ENCODE data around the gene AMMECR1L.
"Not testable (repeated sequence)": the region's sequence is repeated elsewhere in the genome, so short reads cannot be mapped to it uniquely, and the experiment has no call there.

The AMMECR1L gene

GRCh38 chr2:127885780-127886592 is at the start of gene AMMECR1L:
AMMECR1L (minus strand) TSS chr2:127885956; CDS start chr2:127874234, 11,722 bp downstream.
- H3K27ac Mint-ChIP-seq, result peak within 1 kb of the TSS; percentile 95
- peaks cover 34% of the 10 kb centered on the region for H3K36me3 Mint-ChIP-seq (ENCODE audit: low read depth)
- H3K4me1 Mint-ChIP-seq (ENCODE audit: low read depth), result peaks cover 53% of the 10 kb centered on the region
- H3K27me3 Mint-ChIP-seq, H3K9me3 Mint-ChIP-seq: not testable (repeated sequence)
- H3K4me3 Mint-ChIP-seq, result peak within 1 kb of the TSS; percentile 96

GRCh38 chr2:127935337-127935736 is 49.6 kb upstream of the AMMECR1L start:
- no peak overlapping the region for H3K4me3 Mint-ChIP-seq
- no peaks in the 10 kb centered on the region for H3K9me3 Mint-ChIP-seq
- H3K36me3 Mint-ChIP-seq (ENCODE audit: low read depth), result no peaks in the 10 kb centered on the region
- H3K27me3 Mint-ChIP-seq, result no peaks in the 10 kb centered on the region
- no peaks in the 10 kb centered on the region for H3K4me1 Mint-ChIP-seq (ENCODE audit: low read depth)
- H3K27ac Mint-ChIP-seq, result no peak overlapping the region

GRCh38 chr2:127932199-127932876 is 46.6 kb upstream of the AMMECR1L start:
- no peak overlapping the region for H3K27ac Mint-ChIP-seq
- H3K4me3 Mint-ChIP-seq, result no peak overlapping the region

GRCh38 chr2:127929449-127929848 is 43.7 kb upstream of the AMMECR1L start:
- Mint-ChIP-seq H3K27me3 (no peaks in the 10 kb centered on the region), H3K27ac (no peak overlapping the region), H3K9me3 (no peaks in the 10 kb centered on the region), H3K4me3 (no peak overlapping the region), H3K4me1 (ENCODE audit: low read depth) (no peaks in the 10 kb centered on the region), H3K36me3 (ENCODE audit: low read depth) (no peaks in the 10 kb centered on the region)

More at GRCh38 chr2:127932199-127932876, 46.6 kb upstream of the AMMECR1L start:
- Mint-ChIP-seq H3K36me3 (ENCODE audit: low read depth) (no peaks in the 10 kb centered on the region), H3K9me3 (no peaks in the 10 kb centered on the region), H3K27me3 (no peaks in the 10 kb centered on the region), H3K4me1 (ENCODE audit: low read depth) (no peaks in the 10 kb centered on the region)

GRCh38 chr2:127927384-127927783 is 41.6 kb upstream of the AMMECR1L start:
- Mint-ChIP-seq H3K36me3 (ENCODE audit: low read depth) (no peaks in the 10 kb centered on the region), H3K27me3 (no peaks in the 10 kb centered on the region), H3K27ac (no peak overlapping the region), H3K4me3 (no peak overlapping the region), H3K4me1 (ENCODE audit: low read depth) (no peaks in the 10 kb centered on the region), H3K9me3 (no peaks in the 10 kb centered on the region)

DNA sequence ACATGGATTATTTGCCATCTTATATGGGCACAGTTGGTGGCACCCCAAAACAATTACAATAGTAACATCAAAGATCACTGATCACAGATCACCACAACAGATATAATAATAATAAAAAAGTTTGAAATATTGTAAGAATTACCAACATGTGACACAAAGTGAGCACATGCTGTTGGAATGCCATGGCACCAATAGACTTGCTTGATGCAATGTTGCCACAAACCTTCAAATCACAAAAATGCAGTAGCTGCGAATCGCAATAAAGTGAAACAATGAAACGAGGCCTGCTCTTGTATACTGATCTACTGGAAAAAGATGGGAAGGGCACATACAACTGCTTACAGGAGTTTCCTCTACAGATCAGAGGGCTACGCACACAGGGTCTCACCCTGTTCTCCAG is 32.2 kb upstream of the AMMECR1L start:
- Mint-ChIP-seq H3K9me3 (no peaks in the 10 kb centered on the region), H3K27ac (no peak overlapping the region), H3K27me3 (no peaks in the 10 kb centered on the region), H3K4me3 (no peak overlapping the region), H3K36me3 (ENCODE audit: low read depth) (no peaks in the 10 kb centered on the region), H3K4me1 (ENCODE audit: low read depth) (no peaks in the 10 kb centered on the region)

GRCh38 chr2:127913808-127914457 is 28.2 kb upstream of the AMMECR1L start:
- no peaks in the 10 kb centered on the region for H3K27me3 Mint-ChIP-seq
- H3K4me3 Mint-ChIP-seq, result no peak overlapping the region
- H3K36me3 Mint-ChIP-seq (ENCODE audit: low read depth), result no peaks in the 10 kb centered on the region
- no peak overlapping the region for H3K27ac Mint-ChIP-seq
- no peaks in the 10 kb centered on the region for H3K9me3 Mint-ChIP-seq
- H3K4me1 Mint-ChIP-seq (ENCODE audit: low read depth), result no peaks in the 10 kb centered on the region

DNA sequence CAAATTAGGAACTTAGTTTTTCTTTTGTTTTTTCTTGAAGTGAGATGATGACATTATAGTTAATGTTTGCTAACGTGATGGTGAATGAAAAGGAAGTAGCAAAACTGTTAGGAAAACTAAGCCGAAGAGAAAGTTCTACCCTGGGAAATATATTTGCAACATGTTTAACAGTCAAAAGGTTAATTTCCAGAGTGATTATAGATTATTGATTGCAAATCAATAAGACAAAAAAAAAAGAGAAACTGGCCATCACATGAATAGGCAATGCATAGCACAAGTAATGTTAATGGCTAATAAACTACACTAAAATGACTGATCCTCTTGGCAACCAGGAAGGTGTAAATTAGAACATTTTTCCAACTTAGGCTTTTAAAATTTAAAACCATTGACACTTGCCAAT is 26.0 kb upstream of the AMMECR1L start:
- no peaks in the 10 kb centered on the region for H3K36me3 Mint-ChIP-seq (ENCODE audit: low read depth)
- peaks cover 4% of the 10 kb centered on the region for H3K27me3 Mint-ChIP-seq
- H3K4me1 Mint-ChIP-seq (ENCODE audit: low read depth), result no peaks in the 10 kb centered on the region
- no peak overlapping the region for H3K27ac Mint-ChIP-seq
- H3K9me3 Mint-ChIP-seq, result no peaks in the 10 kb centered on the region
- no peak overlapping the region for H3K4me3 Mint-ChIP-seq

DNA sequence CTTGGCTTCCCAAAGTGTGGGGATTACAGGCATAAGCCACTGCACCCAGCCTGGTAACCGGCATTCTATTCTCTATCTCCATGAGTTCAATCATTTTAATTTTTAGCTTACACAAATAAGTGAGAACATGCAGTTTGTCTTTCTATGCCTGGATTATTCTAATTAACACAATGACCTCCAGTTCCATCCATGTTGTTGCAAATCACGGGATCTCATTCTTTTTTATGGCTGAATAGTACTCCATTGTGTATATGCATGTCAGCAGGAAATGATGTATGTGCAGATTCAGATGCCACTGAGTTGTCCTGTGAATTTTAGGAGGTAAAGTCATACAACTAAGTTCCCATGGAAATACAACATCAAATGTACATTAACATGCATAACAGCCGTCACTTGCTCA is 24.7 kb upstream of the AMMECR1L start:
- Mint-ChIP-seq H3K27ac (no peak overlapping the region), H3K36me3 (ENCODE audit: low read depth) (no peaks in the 10 kb centered on the region), H3K9me3 (no peaks in the 10 kb centered on the region), H3K4me3 (no peak overlapping the region), H3K27me3 (peaks cover 4% of the 10 kb centered on the region), H3K4me1 (ENCODE audit: low read depth) (no peaks in the 10 kb centered on the region)

- no peak overlapping the region for H3K4me3 Mint-ChIP-seq
- H3K27ac Mint-ChIP-seq, result peak overlapping the region; percentile 73
- H3K27me3 Mint-ChIP-seq, result peaks cover 4% of the 10 kb centered on the region
- no peaks in the 10 kb centered on the region for H3K36me3 Mint-ChIP-seq (ENCODE audit: low read depth)
- H3K9me3 Mint-ChIP-seq, result no peaks in the 10 kb centered on the region
- H3K4me1 Mint-ChIP-seq (ENCODE audit: low read depth), result no peaks in the 10 kb centered on the region
Measured at GRCh38 chr2:127909019-127909418, 23.3 kb upstream of the AMMECR1L start.

DNA sequence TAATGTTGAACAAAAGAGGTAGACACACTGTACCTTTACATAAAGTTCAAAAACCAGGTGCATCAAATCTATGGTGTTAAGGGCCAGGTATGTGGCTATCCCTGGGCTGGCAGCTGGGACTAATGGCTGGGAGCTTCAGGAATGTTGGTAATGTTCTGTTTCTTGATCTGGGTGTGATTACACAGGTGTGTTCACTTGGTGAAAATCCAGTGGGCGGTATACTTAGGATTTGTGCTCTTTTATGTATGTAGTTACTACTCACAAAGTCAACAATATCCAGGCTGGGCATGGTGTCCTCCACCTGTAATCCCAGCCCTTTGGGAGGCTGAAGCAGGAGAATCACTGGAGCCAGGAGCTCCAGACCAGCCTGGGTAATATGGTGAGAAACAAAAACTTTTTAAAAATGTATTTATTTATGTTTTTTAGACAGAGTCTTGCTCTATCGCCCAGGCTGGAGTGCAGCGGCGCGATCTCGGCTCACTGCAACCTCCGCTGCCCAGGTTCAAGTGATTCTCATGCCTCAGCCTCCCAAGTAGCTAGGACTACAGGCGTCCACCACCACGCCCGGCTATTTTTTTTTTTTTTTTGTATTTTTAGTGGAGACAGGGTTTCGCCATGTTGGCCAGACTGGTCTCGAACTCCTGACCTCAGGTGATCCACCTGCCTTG is 22.1 kb upstream of the AMMECR1L start:
- not testable (repeated sequence) for H3K27ac Mint-ChIP-seq; H3K4me1 Mint-ChIP-seq (ENCODE audit: low read depth); H3K9me3 Mint-ChIP-seq; H3K4me3 Mint-ChIP-seq; H3K27me3 Mint-ChIP-seq; H3K36me3 Mint-ChIP-seq (ENCODE audit: low read depth)

- H3K36me3 Mint-ChIP-seq (ENCODE audit: low read depth), result no peaks in the 10 kb centered on the region
- no peaks in the 10 kb centered on the region for H3K9me3 Mint-ChIP-seq
- peaks cover 4% of the 10 kb centered on the region for H3K27me3 Mint-ChIP-seq
- H3K4me1 Mint-ChIP-seq (ENCODE audit: low read depth), result no peaks in the 10 kb centered on the region
- no peak overlapping the region for H3K27ac Mint-ChIP-seq
- H3K4me3 Mint-ChIP-seq, result no peak overlapping the region
Measured at GRCh38 chr2:127906206-127906926, 20.6 kb upstream of the AMMECR1L start.

DNA sequence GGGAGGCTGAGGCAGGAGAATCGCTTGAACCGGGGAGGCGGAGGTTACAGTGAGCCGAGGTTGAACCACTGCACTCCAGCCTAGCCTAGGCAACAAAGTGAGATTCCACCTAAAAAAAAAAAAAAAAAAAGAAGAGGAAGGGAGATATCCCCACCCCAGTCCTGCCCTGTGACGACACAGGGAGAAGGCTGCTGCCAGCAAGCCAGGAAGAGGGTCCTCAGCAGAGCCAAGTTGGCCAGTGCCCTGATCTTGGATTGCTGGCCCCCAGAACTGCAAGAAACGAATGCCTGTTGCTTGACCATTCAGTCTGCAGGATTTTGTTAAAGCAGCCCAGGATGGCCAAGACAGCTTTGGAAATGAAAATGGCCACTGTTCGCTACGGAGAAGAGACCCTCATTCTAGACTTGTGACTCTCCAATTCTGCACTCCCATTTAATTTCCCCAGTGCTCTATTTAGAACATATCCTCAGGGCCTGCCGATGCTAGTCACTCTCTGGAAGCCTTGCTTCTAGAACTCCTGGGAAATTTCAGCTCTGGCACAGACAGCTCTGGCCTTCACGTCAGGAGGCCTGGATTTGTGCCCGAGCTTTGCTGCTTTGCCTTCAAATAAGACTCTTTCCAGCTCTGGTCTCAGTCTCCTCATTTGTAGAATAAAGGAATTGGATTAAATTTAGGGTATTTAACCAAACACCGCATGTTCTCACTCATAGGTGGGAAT is 15.7 kb upstream of the AMMECR1L start:
- Mint-ChIP-seq H3K27me3 (no peaks in the 10 kb centered on the region), H3K4me3 (no peak overlapping the region), H3K27ac (no peak overlapping the region), H3K9me3 (no peaks in the 10 kb centered on the region), H3K36me3 (ENCODE audit: low read depth) (no peaks in the 10 kb centered on the region), H3K4me1 (ENCODE audit: low read depth) (peaks cover 4% of the 10 kb centered on the region)

Data from stimulated activated naive CD8-positive, alpha-beta T cell treated with anti-CD3 and anti-CD28 coated beads, Interleukin-15, Interleukin-2, amounts not matched to agents 100 ng/mL and 50 ng/mL, for 24 hours (primary cell).